ENCODE results near the gene CD37.

Gene CD37

GRCh38 chr19:49383599-49383998, 48.4 kb downstream of the CD37 start:
- no peak for DNase-seq

DNA sequence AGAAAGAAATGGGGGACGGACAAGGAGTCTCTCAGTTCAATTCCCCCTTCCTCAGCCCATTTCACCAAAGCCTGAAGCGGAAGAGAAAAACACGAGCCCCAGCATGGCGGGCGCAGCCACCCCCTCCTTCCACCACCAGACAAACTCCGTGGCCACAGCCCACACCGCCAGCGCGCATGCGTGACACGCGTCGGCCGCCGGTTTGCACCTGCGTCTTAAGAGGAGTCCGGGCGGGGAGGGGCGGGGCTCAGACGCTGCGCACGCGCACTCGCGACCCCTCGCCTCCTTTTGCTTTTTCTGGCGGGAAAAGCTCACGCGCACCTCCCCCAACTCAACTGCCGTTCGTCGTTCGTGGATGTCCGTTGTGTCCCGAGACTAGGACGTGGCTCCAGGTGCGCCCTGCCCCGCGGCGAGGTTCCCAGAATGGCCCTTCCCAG, 52.7 kb downstream of the CD37 start, which contains the start of gene KASH5:
TSS of gene KASH5 (plus strand) at position 314 of the 437 bp plus-strand sequence. CDS start 2,635 bp downstream, outside the sequence.
- no peak for DNase-seq

- no peak for DNase-seq
Observed at GRCh38 chr19:49389406-49389805, 54.2 kb downstream of the CD37 start.
